LNCaP clone FGC (cell line): ENCODE measurements around the gene ECHS1.

ENCODE experiments used
- DNase-seq: peaks from one replicate; pipeline ENCODE4 v3.0.0-alpha.2; 2011; ENCODE audit warnings: low read depth
- H3K4me3 ChIP-seq: 2 replicates; pipeline ENCODE4 v1.5.1; 2011; ENCODE audit warnings: mild to moderate bottlenecking, low read depth, low read length, control low read depth
- TF ChIP-seq, protein P1 (sequence below): IDR thresholded peaks from 2 replicates; pipeline ENCODE4 v1.5.1; 2012; ENCODE audit warnings: mild to moderate bottlenecking; ENCODE audit not compliant: control insufficient read depth, insufficient read depth; ENCODE audit errors: extremely low read depth

The ECHS1 gene

DNA sequence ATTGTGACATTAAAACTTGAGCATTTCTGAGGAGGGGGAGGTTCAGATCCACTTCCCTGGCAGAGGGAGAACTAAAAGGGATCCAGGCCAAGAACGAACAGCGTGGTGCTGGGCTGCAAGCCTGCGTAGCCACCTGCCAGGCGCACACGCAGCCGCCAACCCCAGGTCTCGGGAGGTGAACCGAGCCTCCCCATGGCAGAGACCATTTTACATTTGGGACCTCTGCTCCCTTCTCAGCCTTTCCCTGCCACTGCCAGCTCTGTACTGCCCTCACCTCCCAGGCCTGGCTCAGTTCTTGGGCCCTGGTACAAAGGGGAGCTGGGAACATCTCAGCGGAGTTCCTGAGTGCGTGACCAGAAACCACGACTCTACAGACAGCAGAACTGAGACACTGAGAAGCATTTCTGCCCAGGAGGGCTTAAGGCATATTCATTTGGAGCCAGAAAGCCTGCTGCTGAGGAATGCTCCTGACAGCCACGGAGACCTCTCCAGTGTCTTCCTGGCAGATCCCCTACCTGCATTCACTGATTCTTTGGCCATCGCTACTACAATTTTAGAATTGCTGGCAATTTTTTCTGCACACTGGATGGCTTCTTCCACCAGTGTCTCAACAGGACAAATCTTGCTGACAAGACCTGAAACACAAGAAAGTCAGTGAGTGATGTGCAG is 7.6 kb downstream of the ECHS1 start:
- no peak for DNase-seq
- TF ChIP-seq, protein P1, sequence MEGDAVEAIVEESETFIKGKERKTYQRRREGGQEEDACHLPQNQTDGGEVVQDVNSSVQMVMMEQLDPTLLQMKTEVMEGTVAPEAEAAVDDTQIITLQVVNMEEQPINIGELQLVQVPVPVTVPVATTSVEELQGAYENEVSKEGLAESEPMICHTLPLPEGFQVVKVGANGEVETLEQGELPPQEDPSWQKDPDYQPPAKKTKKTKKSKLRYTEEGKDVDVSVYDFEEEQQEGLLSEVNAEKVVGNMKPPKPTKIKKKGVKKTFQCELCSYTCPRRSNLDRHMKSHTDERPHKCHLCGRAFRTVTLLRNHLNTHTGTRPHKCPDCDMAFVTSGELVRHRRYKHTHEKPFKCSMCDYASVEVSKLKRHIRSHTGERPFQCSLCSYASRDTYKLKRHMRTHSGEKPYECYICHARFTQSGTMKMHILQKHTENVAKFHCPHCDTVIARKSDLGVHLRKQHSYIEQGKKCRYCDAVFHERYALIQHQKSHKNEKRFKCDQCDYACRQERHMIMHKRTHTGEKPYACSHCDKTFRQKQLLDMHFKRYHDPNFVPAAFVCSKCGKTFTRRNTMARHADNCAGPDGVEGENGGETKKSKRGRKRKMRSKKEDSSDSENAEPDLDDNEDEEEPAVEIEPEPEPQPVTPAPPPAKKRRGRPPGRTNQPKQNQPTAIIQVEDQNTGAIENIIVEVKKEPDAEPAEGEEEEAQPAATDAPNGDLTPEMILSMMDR = no peak
- H3K4me3 ChIP-seq = no peak overlapping the region

DNA sequence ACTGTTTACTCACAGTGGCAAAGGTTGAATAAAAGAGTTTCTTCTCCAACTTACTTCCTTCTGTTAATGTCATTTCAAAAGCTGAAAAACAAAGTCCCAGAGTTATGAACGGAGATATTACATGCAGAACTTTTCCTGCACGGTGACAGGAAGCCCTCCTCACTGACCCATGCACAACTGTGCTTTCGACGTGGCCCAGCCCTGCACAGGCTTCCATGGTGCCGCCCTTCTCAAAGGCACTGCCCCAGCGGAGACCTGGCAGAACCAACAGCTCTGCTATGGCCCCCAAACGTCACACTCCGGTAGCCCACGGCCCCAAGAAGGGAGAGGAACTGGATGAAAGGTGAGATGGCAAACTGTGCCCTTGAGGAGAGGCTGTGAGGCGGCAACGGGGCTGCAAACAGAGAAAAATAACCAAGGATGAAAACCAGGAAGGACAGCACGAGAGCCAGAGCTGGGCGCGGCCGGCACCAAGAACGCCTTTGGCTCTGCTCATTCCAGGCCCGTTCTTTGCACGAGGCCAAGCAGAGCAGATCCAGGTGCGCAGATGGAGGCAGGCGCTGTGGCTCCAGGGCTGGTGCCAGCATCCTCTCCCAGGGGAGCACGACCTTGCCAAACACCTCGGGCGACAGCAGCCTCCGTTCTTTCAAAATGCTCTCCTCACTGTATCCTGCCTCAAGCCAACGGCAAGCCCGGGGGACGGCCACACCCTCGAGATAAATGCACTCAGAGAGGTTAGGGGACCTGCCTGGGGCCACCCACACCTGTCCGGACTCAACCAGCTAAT is 8.3 kb downstream of the ECHS1 start:
- no peak for DNase-seq
- TF ChIP-seq, protein P1 = no peak
- H3K4me3 ChIP-seq = no peak overlapping the region

DNA sequence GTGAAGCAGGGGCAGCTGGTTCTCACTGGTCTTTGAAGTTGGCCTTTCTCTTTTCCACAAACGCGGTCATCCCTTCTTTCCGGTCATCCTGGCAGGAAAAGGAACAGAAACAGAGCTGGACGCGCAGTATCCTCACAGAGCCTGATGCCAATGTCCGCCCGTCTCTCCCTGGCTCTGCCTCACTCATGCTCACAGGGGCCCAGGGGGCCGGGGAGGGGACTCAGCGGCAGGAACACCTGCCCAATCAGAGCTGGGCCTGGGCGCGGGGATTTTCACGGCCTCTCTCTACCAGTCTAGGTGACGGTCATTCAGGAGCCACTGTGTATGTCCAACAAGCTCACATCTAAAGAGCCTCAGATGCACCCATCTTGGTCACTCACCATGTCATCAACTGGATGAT is 10.3 kb downstream of the ECHS1 start:
- H3K4me3 ChIP-seq = no peak overlapping the region
- TF ChIP-seq, protein P1 = no peak
- DNase-seq = no peak

DNA sequence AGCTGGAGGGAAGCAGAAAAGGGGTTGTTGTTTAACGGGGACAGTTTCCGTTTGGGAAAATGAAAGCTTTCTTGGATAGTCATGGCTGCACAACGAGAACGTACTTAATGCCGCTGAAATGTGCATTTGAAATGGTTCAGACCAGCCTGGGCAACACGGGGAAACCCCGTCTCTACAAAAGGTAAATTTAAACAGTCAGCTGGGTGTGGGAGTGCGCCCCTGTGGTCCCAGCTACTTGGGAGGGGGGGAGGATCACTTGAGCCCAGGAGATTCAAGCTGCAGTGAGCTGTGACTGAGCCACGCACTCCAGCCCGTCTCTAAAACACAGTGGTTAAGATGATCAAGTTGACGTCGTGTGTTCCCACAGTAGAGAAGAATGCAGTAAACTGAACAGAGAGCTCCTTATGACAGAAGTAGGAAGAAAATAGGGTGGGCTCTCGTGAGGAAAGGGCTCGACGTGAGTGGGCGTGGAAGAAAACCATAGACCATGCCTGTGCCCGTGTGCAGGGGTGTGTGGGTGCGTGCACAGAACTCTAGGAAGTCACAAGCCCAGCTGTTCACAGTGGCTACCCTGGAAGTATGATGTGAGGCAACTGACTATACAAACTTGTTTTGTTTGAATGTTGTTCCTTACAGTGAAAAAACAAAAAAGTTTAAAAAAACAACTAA is 11.2 kb downstream of the ECHS1 start:
- DNase-seq = no peak
- H3K4me3 ChIP-seq = no peak overlapping the region
- TF ChIP-seq, protein P1 = no peak

DNA sequence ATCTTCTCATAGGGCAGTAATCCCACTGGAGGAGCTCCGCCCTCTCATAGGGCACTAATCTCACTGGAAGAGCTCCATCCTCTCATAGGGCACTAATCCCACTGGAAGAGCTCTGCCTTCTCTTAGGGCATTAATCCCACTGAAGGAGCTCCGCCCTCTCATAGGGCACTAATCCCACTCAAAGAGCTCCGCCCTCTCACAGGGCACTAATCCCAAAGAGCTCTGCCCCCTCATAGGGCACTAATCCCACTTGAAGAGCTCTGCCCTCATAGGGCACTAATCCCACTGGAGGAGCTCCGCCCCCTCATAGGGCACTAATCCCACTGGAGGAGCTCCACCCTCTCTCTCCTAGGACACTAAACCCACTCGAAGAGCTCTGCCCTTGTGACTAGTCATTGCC is 11.9 kb downstream of the ECHS1 start:
- TF ChIP-seq, protein P1 = no peak
- H3K4me3 ChIP-seq = no peak overlapping the region
- no peak for DNase-seq

DNA sequence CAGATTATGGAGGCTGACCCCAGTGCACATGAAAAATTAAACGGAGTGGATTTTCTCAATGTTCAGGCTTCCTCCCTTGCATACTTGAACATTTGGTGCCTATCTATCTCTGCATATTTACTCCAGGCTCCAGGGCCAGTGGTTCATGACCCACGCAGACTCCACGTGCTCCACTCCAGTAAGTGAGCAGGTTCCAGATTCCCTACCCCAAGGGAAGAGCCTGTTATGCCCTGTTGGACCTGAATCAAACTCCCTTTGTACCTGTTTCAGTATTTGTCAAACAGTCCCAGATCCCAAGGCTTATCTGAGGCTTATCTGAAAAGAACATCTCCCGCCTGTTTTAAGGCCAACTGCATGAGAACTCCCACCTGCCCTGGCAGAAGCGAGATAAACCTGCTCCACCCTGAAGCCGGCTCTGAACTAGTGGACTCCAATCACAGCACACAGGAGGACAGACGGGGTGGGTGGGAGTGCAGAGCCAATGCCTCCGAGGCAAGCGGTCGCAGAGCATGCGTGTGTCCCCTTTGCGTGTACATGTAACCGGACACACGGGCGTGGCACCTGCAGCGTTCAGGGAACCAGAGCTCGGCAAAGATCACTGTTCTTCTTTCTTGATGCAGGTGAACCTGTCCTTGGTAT is 13.1 kb downstream of the ECHS1 start:
- H3K4me3 ChIP-seq = no peak overlapping the region
- DNase-seq = peak; percentile 72
- TF ChIP-seq, protein P1 = no peak
